ENCODE results near the gene SMAD9. TPM values are rescaled to one million over a fixed set of nuclear protein-coding genes. Genes with fewer than 3 reads are reported as not detected.

SMAD9 gene
- total and polyA plus RNA-seq, 9 of the 15 experiments (the other 6 are each of a cell fraction or from before 2014, with no cell fraction given): 0.02 to 0.08 (median 0.03) TPM; not detected in 4

- in situ Hi-C loops (cut with MboI): no loop called here
These were observed 2.7 kb downstream of the SMAD9 start for GRCh38 chr13:36917311-36917710.

More at GRCh38 chr13:36917311-36917710, 2.7 kb downstream of the SMAD9 start:
- no peaks in the 10 kb centered on the region for H3K36me3 ChIP-seq (ENCODE audit: control insufficient read depth, insufficient read depth, low read length)
- H3K9me1 ChIP-seq (ENCODE audit: control insufficient read depth, insufficient read depth, low read length): no peaks in the 10 kb centered on the region
- no peaks in the 10 kb centered on the region for H4K20me1 ChIP-seq (replicated peaks; ENCODE audit: control insufficient read depth, insufficient read depth, low read length)
- no TSS peak for BruUV-seq (replicated peaks)
- no peaks in the 10 kb centered on the region for H3K79me2 ChIP-seq (ENCODE audit: control insufficient read depth, insufficient read depth, low read length)
- no peaks in the 10 kb centered on the region for H3K9me3 ChIP-seq (replicated peaks; ENCODE audit: control insufficient read depth, insufficient read depth, low read depth, low read length)
- H3K9ac ChIP-seq (ENCODE audit: insufficient read depth in 1 of 2, low read depth in 2 of 2, low read length in 2 of 2): no peak overlapping the region
- FAIRE-seq (no peak), ATAC-seq (no peak), DNase-seq (ENCODE audit: extremely low read depth in 1 of 4, low spot score in 3 of 4) (no peak)
- ChIA-PET CTCF (ENCODE audit: low intra/inter-chr PET ratio) (no interaction called here), POLR2A (no interaction called here)
- TF ChIP-seq, protein P1, sequence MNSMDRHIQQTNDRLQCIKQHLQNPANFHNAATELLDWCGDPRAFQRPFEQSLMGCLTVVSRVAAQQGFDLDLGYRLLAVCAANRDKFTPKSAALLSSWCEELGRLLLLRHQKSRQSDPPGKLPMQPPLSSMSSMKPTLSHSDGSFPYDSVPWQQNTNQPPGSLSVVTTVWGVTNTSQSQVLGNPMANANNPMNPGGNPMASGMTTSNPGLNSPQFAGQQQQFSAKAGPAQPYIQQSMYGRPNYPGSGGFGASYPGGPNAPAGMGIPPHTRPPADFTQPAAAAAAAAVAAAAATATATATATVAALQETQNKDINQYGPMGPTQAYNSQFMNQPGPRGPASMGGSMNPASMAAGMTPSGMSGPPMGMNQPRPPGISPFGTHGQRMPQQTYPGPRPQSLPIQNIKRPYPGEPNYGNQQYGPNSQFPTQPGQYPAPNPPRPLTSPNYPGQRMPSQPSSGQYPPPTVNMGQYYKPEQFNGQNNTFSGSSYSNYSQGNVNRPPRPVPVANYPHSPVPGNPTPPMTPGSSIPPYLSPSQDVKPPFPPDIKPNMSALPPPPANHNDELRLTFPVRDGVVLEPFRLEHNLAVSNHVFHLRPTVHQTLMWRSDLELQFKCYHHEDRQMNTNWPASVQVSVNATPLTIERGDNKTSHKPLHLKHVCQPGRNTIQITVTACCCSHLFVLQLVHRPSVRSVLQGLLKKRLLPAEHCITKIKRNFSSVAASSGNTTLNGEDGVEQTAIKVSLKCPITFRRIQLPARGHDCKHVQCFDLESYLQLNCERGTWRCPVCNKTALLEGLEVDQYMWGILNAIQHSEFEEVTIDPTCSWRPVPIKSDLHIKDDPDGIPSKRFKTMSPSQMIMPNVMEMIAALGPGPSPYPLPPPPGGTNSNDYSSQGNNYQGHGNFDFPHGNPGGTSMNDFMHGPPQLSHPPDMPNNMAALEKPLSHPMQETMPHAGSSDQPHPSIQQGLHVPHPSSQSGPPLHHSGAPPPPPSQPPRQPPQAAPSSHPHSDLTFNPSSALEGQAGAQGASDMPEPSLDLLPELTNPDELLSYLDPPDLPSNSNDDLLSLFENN (IDR thresholded peaks at IDR 0.05; ENCODE audit: low read depth in 2 of 2, low read length in 2 of 2): no peak
- TF ChIP-seq FOXP1 (CRISPR knock-in tag; IDR thresholded peaks at IDR 0.05) (no peak), ZNF589 (CRISPR knock-in tag; IDR thresholded peaks at IDR 0.05; ENCODE audit: low read depth) (no peak), TCF15 (CRISPR knock-in tag; IDR thresholded peaks at IDR 0.05) (no peak), KAT2B (IDR thresholded peaks at IDR 0.05; ENCODE audit: low read depth, low read length) (no peak), ZKSCAN8 (CRISPR knock-in tag; IDR thresholded peaks at IDR 0.05) (no peak), NONO (IDR thresholded peaks at IDR 0.05; ENCODE audit: low read depth in 2 of 2, low read length in 1 of 2) (no peak), GABPB1 (CRISPR knock-in tag; IDR thresholded peaks at IDR 0.05) (no peak), SMARCB1 (IDR thresholded peaks at IDR 0.05; ENCODE audit: insufficient read length, low read depth) (no peak), PRPF4 (IDR thresholded peaks at IDR 0.05; ENCODE audit: insufficient read depth, low read depth, low read length, poor library complexity, severe bottlenecking) (no peak), MAFG (tag; conservative IDR thresholded peaks at IDR 0.05) (no peak), CHCHD3 (CRISPR knock-in tag; IDR thresholded peaks at IDR 0.05) (no peak), TRIM24 (IDR thresholded peaks at IDR 0.05) (no peak), NUFIP1 (IDR thresholded peaks at IDR 0.05; ENCODE audit: partially characterized antibody) (no peak)
- TF ChIP-seq, protein P2, sequence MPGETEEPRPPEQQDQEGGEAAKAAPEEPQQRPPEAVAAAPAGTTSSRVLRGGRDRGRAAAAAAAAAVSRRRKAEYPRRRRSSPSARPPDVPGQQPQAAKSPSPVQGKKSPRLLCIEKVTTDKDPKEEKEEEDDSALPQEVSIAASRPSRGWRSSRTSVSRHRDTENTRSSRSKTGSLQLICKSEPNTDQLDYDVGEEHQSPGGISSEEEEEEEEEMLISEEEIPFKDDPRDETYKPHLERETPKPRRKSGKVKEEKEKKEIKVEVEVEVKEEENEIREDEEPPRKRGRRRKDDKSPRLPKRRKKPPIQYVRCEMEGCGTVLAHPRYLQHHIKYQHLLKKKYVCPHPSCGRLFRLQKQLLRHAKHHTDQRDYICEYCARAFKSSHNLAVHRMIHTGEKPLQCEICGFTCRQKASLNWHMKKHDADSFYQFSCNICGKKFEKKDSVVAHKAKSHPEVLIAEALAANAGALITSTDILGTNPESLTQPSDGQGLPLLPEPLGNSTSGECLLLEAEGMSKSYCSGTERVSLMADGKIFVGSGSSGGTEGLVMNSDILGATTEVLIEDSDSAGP (CRISPR knock-in tag; IDR thresholded peaks at IDR 0.05): no peak
- WGBS (ENCODE audit: insufficient coverage, low coverage, missing lambda C conversion rate): 3% methylated on average over 3 of the region's 3 CpGs
- peaks cover 26 to 31% of the 10 kb centered on the region in 2 experiments for H3K27me3 ChIP-seq (ENCODE audit: control insufficient read depth in 2 of 2, insufficient read depth in 2 of 2, low read length in 2 of 2)
- no peak overlapping the region for H3K4me3 ChIP-seq
- H3K27ac ChIP-seq (ENCODE audit: extremely low read depth, low read depth, low read length): no peak overlapping the region
- no peak overlapping the region for H2AFZ ChIP-seq (ENCODE audit: low read depth, low read length)
- H3K4me1 ChIP-seq (replicated peaks in 1 of 2; ENCODE audit: control insufficient read depth in 2 of 2, insufficient read depth in 2 of 2, low read length in 2 of 2): peaks cover 0 to 9% of the 10 kb centered on the region in 2 experiments; a peak in 2 of 5 replicates
- intact Hi-C loops (cut with micrococcal nuclease): no loop called here
- H3K4me2 ChIP-seq (ENCODE audit: insufficient read depth, low read length): no peak overlapping the region

Measured in K562 (cell line).